Activated naive CD4-positive, alpha-beta T cell treated with Interleukin-2 at 50 U/mL for 16 hours (primary cell): ENCODE measurements around the gene EFR3B.
"Not testable (repeated sequence)": the region's sequence is repeated elsewhere in the genome, so short reads cannot be mapped to it uniquely, and the experiment has no call there.

ENCODE experiments used
- DNase-seq: peaks from one replicate; pipeline ENCODE4 v3.0.0-alpha.2; 2020

EFR3B gene

GRCh38 chr2:25159949-25160348 lies 118.1 kb downstream of the EFR3B start:
- no peak for DNase-seq

GRCh38 chr2:25160376-25160775 lies 118.5 kb downstream of the EFR3B start:
- no peak for DNase-seq

- peak; percentile 74 for DNase-seq
These were observed 119.3 kb downstream of the EFR3B start for GRCh38 chr2:25161055-25161781.

GRCh38 chr2:25162061-25162460 lies 120.2 kb downstream of the EFR3B start:
- not testable (repeated sequence) for DNase-seq

GRCh38 chr2:25164561-25164960 lies 122.7 kb downstream of the EFR3B start:
- no peak for DNase-seq

- peak; percentile 13 for DNase-seq
These were observed 124.4 kb downstream of the EFR3B start for GRCh38 chr2:25165992-25166875.

GRCh38 chr2:25168256-25169072 lies 126.6 kb downstream of the EFR3B start, which contains the start of gene POMC:
Gene POMC (minus strand): TSS chr2:25168580. CDS start chr2:25164772, 3,808 bp downstream.
- peak; percentile 30 for DNase-seq

- no peak for DNase-seq
These were observed 127.2 kb downstream of the EFR3B start for GRCh38 chr2:25169073-25169470.

- DNase-seq, result no peak
These were observed 129.0 kb downstream of the EFR3B start for GRCh38 chr2:25170888-25171287.

- DNase-seq, result no peak
These were observed 131.8 kb downstream of the EFR3B start for GRCh38 chr2:25173719-25174118.

GRCh38 chr2:25174192-25174861 lies 132.5 kb downstream of the EFR3B start:
- no peak for DNase-seq

GRCh38 chr2:25176138-25176537 lies 134.3 kb downstream of the EFR3B start:
- no peak for DNase-seq

GRCh38 chr2:25176541-25177181 lies 134.8 kb downstream of the EFR3B start:
- no peak for DNase-seq

GRCh38 chr2:25177211-25177611 lies 135.3 kb downstream of the EFR3B start:
- no peak for DNase-seq

GRCh38 chr2:25178976-25179375 lies 137.1 kb downstream of the EFR3B start:
- DNase-seq, result no peak

GRCh38 chr2:25184254-25184653 lies 142.4 kb downstream of the EFR3B start:
- no peak for DNase-seq

GRCh38 chr2:25187729-25188350 lies 146.0 kb downstream of the EFR3B start:
- DNase-seq, result no peak

GRCh38 chr2:25188405-25188804 lies 146.5 kb downstream of the EFR3B start:
- no peak for DNase-seq

GRCh38 chr2:25190536-25190935 lies 148.7 kb downstream of the EFR3B start:
- DNase-seq, result no peak

GRCh38 chr2:25194576-25195122 lies 152.8 kb downstream of the EFR3B start:
- DNase-seq, result no peak
